PC-9 (cell line): Measurements from ENCODE around the gene ZNF629. TPM values are rescaled to one million over a fixed set of nuclear protein-coding genes. Genes with fewer than 3 reads are reported as not detected.

Source experiments
- BruUV-seq: library from RNA; stranded (reverse); fragments of 400-500 nt; replicated peaks from 2 replicates; lab custom pipeline; 2021; lab: Mats Ljungman, UMichigan
- CTCF ChIA-PET: fragments of 300-600 bp; sonication (Branson Sonifier 250); formaldehyde crosslinking; loops from one replicate; lab custom pipeline; 2022; ENCODE audit warnings: antibody characterized with exemption; lab: Charles Lee
- POLR2A ChIA-PET: fragments of 300-600 bp; sonication (Branson Sonifier 250); formaldehyde crosslinking; loops from one replicate; lab custom pipeline; 2022; ENCODE audit warnings: antibody characterized with exemption; ENCODE audit not compliant: unreplicated experiment; lab: Charles Lee
- DNase-seq, 2 experiments: peaks; one replicate each; pipeline versions ENCODE4 v3.0.0 to v3.0.0-alpha.2; 2015 to 2022; ENCODE audit warnings: mixed read lengths in 1 of 2
- H2AFZ ChIP-seq: fragments of 200-600 bp; sonication (generic); 2 replicates; pipeline ENCODE4 v1.8.1; 2017; ENCODE audit warnings: antibody characterized with exemption
- H3F3A ChIP-seq: fragments of 200-600 bp; sonication (generic); 2 replicates; pipeline ENCODE4 v1.8.1; 2017; ENCODE audit warnings: antibody characterized with exemption, mild to moderate bottlenecking, low read depth; ENCODE audit not compliant: insufficient read depth
- H3K27ac ChIP-seq: fragments of 200-600 bp; sonication (generic); 2 replicates; pipeline ENCODE4 v1.6.1; 2016; ENCODE audit warnings: mixed run types
- H3K27me3 ChIP-seq: fragments of 200-600 bp; sonication (generic); 2 replicates; pipeline ENCODE4 v1.6.1; 2016; ENCODE audit warnings: low read depth, mixed run types; ENCODE audit not compliant: insufficient read depth
- H3K36me3 ChIP-seq: fragments of 200-600 bp; sonication (generic); 2 replicates; pipeline ENCODE4 v1.6.1; 2016; ENCODE audit warnings: low read depth, mixed run types
- H3K4me1 ChIP-seq: fragments of 200-600 bp; sonication (generic); replicated peaks from 2 replicates; pipeline ENCODE4 v1.6.1; 2016; ENCODE audit warnings: mixed run types; ENCODE audit not compliant: insufficient read depth
- H3K4me2 ChIP-seq: fragments of 200-600 bp; sonication (generic); 2 replicates; pipeline ENCODE4 v1.6.1; 2017; ENCODE audit warnings: mixed run types
- H3K4me3 ChIP-seq: fragments of 200-600 bp; sonication (generic); 2 replicates; pipeline ENCODE4 v1.6.1; 2016; ENCODE audit warnings: mixed run types
- H3K79me2 ChIP-seq: fragments of 200-600 bp; sonication (generic); 2 replicates; pipeline ENCODE4 v1.6.1; 2017; ENCODE audit warnings: low read depth, mixed run types
- H3K9me2 ChIP-seq: fragments of 200-600 bp; sonication (generic); 2 replicates; pipeline ENCODE4 v1.8.1; 2017; ENCODE audit warnings: mild to moderate bottlenecking; ENCODE audit not compliant: insufficient read depth
- H3K9me3 ChIP-seq: fragments of 200-600 bp; sonication (generic); 2 replicates; pipeline ENCODE4 v1.8.1; 2016; ENCODE audit warnings: low read depth; ENCODE audit not compliant: insufficient read depth
- H4K20me1 ChIP-seq: fragments of 200-600 bp; sonication (generic); 2 replicates; pipeline ENCODE4 v1.8.1; 2017; ENCODE audit not compliant: insufficient read depth
- EZH2 ChIP-seq: fragments of 200-600 bp; sonication (generic); IDR thresholded peaks from 2 replicates; pipeline ENCODE4 v1.8.0; 2017; ENCODE audit warnings: antibody characterized with exemption, low read depth
- intact Hi-C: fragments of 100-400 bp; cut with micrococcal nuclease; formaldehyde crosslinking; loops from one replicate; pipeline ENCODE4 v1.10.0; 2022; ENCODE audit not compliant: unreplicated experiment
- total RNA-seq: library from RNA; stranded (reverse); gene quantifications from 2 replicates; pipeline ENCODE4 v1.2.3, GENCODE V29; 2021
- TF ChIP-seq, protein P1 (sequence below): fragments of 200-600 bp; sonication (generic); conservative IDR thresholded peaks from 2 replicates; pipeline ENCODE4 v1.6.1; 2017; ENCODE audit warnings: mixed run types, antibody characterized with exemption, mild to moderate bottlenecking, moderate library complexity

The ZNF629 gene
- total RNA-seq, 1 experiment from 2014 or later: 25.6 TPM

DNA sequence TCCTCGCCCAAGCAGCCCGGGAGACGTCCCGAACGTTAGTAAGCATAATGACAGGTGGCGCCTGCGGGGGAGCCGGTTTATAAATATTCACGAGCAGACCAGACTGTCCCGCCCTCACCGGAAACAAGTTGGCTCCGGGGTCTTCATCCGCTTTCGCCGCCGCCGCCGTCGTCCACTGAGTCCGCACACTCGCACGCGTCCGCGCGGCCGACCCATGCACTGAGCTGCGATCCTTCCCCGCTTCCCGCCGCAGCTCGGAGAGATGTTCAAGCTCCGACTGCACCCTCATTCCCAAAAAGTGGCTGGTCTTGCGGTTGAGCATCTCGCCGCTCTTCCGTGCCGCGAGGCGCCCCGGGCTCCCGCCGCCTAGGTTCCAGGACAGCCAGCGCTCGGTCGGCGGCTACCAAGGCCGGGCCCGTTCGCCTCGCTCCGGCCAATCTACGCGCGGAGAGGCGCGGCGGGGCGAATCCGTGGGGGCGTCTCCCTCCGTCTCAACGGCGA lies 25.5 kb downstream of the ZNF629 start:
- intact Hi-C loops: loop anchor here (10.0 kb wide), 1 partner anchor 207 kb away; the partner anchor contains the start of gene ZNF764
- CTCF ChIA-PET: no interaction called here
- Histone ChIP-seq H3K9me2 (no peaks in the 10 kb centered on the region), H3F3A (peaks cover 30% of the 10 kb centered on the region; the same call in 1 of the 2 replicates), H4K20me1 (peaks cover 11% of the 10 kb centered on the region), H3K9me3 (no peaks in the 10 kb centered on the region), H3K79me2 (peaks cover 34% of the 10 kb centered on the region), H3K4me1 (peaks cover 24% of the 10 kb centered on the region), H3K27me3 (no peaks in the 10 kb centered on the region), H3K27ac (no peak overlapping the region), H3K36me3 (peaks cover 33% of the 10 kb centered on the region), H3K4me2 (peak overlapping the region; percentile 80), H2AFZ (peak overlapping the region; percentile 89), H3K4me3 (peak overlapping the region; percentile 83)
- TF ChIP-seq, protein P1, sequence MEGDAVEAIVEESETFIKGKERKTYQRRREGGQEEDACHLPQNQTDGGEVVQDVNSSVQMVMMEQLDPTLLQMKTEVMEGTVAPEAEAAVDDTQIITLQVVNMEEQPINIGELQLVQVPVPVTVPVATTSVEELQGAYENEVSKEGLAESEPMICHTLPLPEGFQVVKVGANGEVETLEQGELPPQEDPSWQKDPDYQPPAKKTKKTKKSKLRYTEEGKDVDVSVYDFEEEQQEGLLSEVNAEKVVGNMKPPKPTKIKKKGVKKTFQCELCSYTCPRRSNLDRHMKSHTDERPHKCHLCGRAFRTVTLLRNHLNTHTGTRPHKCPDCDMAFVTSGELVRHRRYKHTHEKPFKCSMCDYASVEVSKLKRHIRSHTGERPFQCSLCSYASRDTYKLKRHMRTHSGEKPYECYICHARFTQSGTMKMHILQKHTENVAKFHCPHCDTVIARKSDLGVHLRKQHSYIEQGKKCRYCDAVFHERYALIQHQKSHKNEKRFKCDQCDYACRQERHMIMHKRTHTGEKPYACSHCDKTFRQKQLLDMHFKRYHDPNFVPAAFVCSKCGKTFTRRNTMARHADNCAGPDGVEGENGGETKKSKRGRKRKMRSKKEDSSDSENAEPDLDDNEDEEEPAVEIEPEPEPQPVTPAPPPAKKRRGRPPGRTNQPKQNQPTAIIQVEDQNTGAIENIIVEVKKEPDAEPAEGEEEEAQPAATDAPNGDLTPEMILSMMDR: no peak
- TF ChIP-seq EZH2: no peak
- BruUV-seq: TSS peak; percentile 65
- peak in 1 of 2 experiments; percentile 51 for DNase-seq
- POLR2A ChIA-PET: no interaction called here

DNA sequence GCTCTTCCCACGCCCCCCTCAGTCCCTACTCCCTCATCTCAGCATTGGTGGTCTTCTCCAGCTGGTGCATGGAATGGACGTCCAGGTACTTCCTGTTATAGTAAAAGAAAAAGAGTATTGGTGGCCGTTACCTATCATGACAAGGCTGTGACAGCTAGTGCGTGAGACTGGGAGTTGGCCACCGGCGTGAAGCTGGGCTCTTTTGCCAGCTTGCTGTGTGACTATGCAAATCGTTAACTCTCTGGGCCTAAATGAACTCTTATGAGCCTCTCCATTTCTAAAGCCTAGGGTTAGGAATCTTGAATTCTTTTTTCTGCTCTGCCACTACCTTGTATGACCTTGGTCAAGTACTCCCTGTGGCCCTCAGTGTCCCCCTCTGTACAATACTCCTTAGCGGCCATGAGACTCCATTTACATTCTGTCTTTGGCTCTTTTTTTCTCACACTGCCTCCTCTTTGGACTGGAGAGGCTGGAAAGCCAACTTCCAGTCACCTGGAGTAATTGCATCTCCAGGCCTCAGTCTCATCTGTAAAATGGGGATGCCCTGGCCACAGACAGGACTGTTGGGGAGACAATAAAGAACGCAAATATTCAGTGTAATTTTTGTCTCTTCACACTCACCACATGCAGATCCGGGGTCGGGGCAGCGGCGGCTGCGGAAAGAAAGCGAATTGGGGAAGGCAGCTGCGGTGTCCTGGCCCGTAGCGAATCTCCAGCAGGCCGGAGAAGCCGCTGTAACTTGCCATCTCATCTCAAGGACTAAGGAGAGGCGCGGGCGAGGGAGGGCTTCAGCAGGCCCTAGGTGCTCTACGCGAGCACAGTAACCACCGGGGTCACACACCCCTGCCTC lies 26.2 kb downstream of the ZNF629 start:
- H3K27ac ChIP-seq: no peak overlapping the region
- intact Hi-C loops: loop anchor here (10.0 kb wide), 1 partner anchor 206 kb away; the partner anchor contains the start of gene ZNF764
- CTCF ChIA-PET: no interaction called here

DNA sequence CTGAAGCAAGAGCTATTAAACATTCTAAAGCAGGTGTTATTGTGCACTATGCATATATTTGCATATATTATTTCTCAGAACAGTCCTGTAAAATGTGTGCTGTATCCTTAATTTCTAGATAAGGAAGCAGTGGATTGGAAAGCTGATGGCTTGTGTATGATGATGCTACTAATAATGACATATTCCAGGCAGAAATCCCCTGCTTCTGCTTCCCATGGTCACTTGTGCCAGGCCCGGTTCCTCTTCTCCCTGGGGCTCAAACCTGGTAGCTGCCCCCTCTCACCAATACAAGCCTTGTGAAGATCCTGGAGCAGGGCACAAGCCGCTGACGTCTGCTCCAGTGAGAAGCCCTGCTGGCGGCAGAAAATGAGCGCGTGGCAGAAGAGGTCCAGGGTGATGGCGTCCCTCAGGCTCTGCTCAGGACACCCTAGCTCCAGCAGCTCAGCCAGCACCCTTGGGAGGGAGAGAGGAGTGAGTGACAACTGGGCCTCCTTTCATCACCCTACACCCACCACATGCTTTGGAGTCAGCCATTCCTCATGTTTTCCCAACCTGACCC lies 26.9 kb downstream of the ZNF629 start:
- POLR2A ChIA-PET: no interaction called here
- CTCF ChIA-PET: interaction anchor here (0.5 kb wide), 1 partner anchor 180 kb away, joined by 7 read pairs; no protein-coding TSS in a partner anchor
- H3K36me3 ChIP-seq: peaks cover 19% of the 10 kb centered on the region
- no peaks in the 10 kb centered on the region for H3K9me2 ChIP-seq
- H3K27me3 ChIP-seq: no peaks in the 10 kb centered on the region
- H3K4me1 ChIP-seq: peaks cover 24% of the 10 kb centered on the region
- BruUV-seq: no TSS peak
- peaks cover 34% of the 10 kb centered on the region for H3K79me2 ChIP-seq
- H3K4me3 ChIP-seq: no peak overlapping the region
- H3K9me3 ChIP-seq: no peaks in the 10 kb centered on the region
- peaks cover 30% of the 10 kb centered on the region; the same call in 1 of the 2 replicates for H3F3A ChIP-seq
- H3K27ac ChIP-seq: no peak overlapping the region
- DNase-seq: no peak
- H2AFZ ChIP-seq: no peak overlapping the region
- peaks cover 11% of the 10 kb centered on the region for H4K20me1 ChIP-seq
- TF ChIP-seq EZH2: no peak
- TF ChIP-seq, protein P1: no peak
- H3K4me2 ChIP-seq: peak overlapping the region; percentile 80
- intact Hi-C loops: loop anchor here (10.0 kb wide), 1 partner anchor 205 kb away; the partner anchor contains the start of gene ZNF764

More for the DNA sequence above, 26.2 kb downstream of the ZNF629 start:
- Histone ChIP-seq H3K4me2 (peak overlapping the region; percentile 80), H3F3A (peaks cover 30% of the 10 kb centered on the region; the same call in 1 of the 2 replicates), H3K9me3 (no peaks in the 10 kb centered on the region), H3K4me3 (peak overlapping the region; percentile 83), H2AFZ (peak overlapping the region; percentile 89), H3K27me3 (no peaks in the 10 kb centered on the region), H4K20me1 (peaks cover 11% of the 10 kb centered on the region), H3K36me3 (peaks cover 26% of the 10 kb centered on the region), H3K9me2 (no peaks in the 10 kb centered on the region), H3K79me2 (peaks cover 34% of the 10 kb centered on the region), H3K4me1 (peaks cover 24% of the 10 kb centered on the region)
- TF ChIP-seq, protein P1: no peak
- no peak for TF ChIP-seq EZH2
- POLR2A ChIA-PET: no interaction called here
- no TSS peak for BruUV-seq
- peak in 1 of 2 experiments; percentile 50 for DNase-seq
